Renal pelvis (tissue), 3 donors: ENCODE data around the gene TCTN1. TPM values are rescaled to one million over a fixed set of nuclear protein-coding genes. Genes with fewer than 3 reads are reported as not detected.

Experiments used
- polyA plus RNA-seq, 3 donors: library from polyadenylated mRNA; unstranded; fragments of 120-200 nt; gene quantifications; one replicate each; pipeline ENCODE4 v1.2.1, GENCODE V29; 2013; ENCODE audit not compliant: insufficient read length in 3 of 3

Gene TCTN1
- polyA plus RNA-seq, 3 donors = 73.3 to 119 (median 106) TPM

Other genes starting within 250 kb of the TCTN1 start
- 100 to 1,000 TPM in 1 of 3 donors, 10 to 100 TPM in 2; 63.4 to 103 (median 84.9) TPM for gene ANAPC7, start 210.4 kb upstream of the TCTN1 start, polyA plus RNA-seq
- 100 to 1,000 TPM; 232 to 250 (median 247) TPM for gene ARPC3, start 163.8 kb upstream of the TCTN1 start, polyA plus RNA-seq
- 10 to 100 TPM; 34.8 to 37.5 (median 36.1) TPM for gene GPN3, start 145.9 kb upstream of the TCTN1 start, polyA plus RNA-seq
- gene FAM216A, start 145.3 kb upstream of the TCTN1 start, polyA plus RNA-seq = 10 to 100 TPM; 14.8 to 20.1 (median 15.6) TPM
- 100 to 1,000 TPM; 123 to 154 (median 136) TPM for gene VPS29, start 112.0 kb upstream of the TCTN1 start, polyA plus RNA-seq
- gene RAD9B, start 111.8 kb upstream of the TCTN1 start, polyA plus RNA-seq = 1 to 10 TPM in 2 of 3 donors, under 1 TPM in 1; 0.83 to 1.7 (median 1.0) TPM
- 10 to 100 TPM; 17.7 to 20.9 (median 20.8) TPM for gene PPTC7, start 30.8 kb upstream of the TCTN1 start, polyA plus RNA-seq
- 10 to 100 TPM in 1 of 3 donors, 1 to 10 TPM in 2; 9.8 to 10.2 (median 9.8) TPM for gene HVCN1, start 75.0 kb downstream of the TCTN1 start, polyA plus RNA-seq
- gene PPP1CC, start 128.8 kb downstream of the TCTN1 start, polyA plus RNA-seq = 100 to 1,000 TPM; 165 to 175 (median 170) TPM
- not detected for gene CCDC63, start 232.9 kb downstream of the TCTN1 start, polyA plus RNA-seq